ACC112 (cell line): ENCODE results near the gene MN1.

Source experiments
- H2AFZ ChIP-seq: fragments of 200-600 bp; sonication (generic); one replicate; pipeline ENCODE4 v1.6.0; 2017; ENCODE audit warnings: antibody characterized with exemption, low read length; ENCODE audit not compliant: unreplicated experiment
- H3K27ac ChIP-seq: fragments of 200-600 bp; sonication (generic); 2 replicates; pipeline ENCODE4 v1.5.1; 2014; ENCODE audit warnings: low read depth, mild to moderate bottlenecking, antibody characterized with exemption, low read length, moderate library complexity
- H3K27me3 ChIP-seq: fragments of 200-600 bp; sonication (generic); 2 replicates; pipeline ENCODE4 v1.6.1; 2014; ENCODE audit warnings: mild to moderate bottlenecking, antibody characterized with exemption, low read length, moderate library complexity, mixed read lengths; ENCODE audit not compliant: insufficient read depth
- H3K36me3 ChIP-seq: fragments of 200-600 bp; sonication (generic); 2 replicates; pipeline ENCODE4 v1.6.1; 2016; ENCODE audit warnings: mild to moderate bottlenecking, antibody characterized with exemption, low read length, moderate library complexity, mixed read lengths; ENCODE audit not compliant: insufficient read depth
- H3K4me1 ChIP-seq: fragments of 200-600 bp; sonication (generic); one replicate; pipeline ENCODE4 v1.6.1; 2016; ENCODE audit warnings: low read length, mixed read lengths; ENCODE audit not compliant: insufficient read depth, unreplicated experiment, control insufficient read depth
- H3K4me3 ChIP-seq: fragments of 200-600 bp; sonication (generic); 2 replicates; pipeline ENCODE4 v1.5.1; 2014; ENCODE audit warnings: mild to moderate bottlenecking, low read depth, low read length
- H3K79me2 ChIP-seq: fragments of 200-600 bp; sonication (generic); one replicate; pipeline ENCODE4 v1.6.0; 2016; ENCODE audit warnings: low read length; ENCODE audit not compliant: control insufficient read depth, unreplicated experiment, insufficient read depth

Gene MN1

DNA sequence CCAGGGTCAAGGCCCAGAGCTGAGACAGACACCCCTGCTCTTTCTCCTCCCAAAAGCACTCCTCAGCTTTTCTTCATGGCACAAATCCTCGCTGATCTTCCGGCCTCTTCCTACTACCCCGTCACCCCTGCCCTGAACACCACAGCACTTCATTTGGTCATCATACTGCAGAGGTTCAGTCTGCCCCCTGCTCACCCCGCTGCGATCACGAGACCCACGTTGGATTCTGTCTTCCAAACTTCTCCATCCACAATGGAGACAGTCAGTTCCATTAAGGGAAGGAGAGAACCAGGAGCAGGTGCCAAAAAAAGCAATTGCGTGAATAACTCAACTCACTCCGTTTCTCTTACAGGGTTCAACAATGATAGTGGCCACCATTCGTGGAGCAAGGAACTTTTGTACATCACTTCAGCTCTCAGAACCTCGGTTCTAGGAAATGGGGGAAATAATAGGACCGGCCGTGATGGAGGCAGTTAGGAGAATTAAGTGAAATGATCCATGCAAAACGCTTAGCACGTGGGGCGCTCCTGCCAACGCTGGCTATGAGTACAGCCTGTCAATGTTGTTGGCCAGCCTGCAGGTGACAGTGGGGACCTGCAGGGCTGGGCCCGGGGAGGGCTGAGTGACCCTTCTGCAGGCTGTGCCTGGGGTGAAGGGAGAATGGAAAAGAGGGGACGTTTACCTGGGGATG lies 45.9 kb downstream of the MN1 start:
- H3K4me1 ChIP-seq, result peaks cover 21% of the 10 kb centered on the region
- no peak overlapping the region for H3K27ac ChIP-seq
- H3K79me2 ChIP-seq, result no peaks in the 10 kb centered on the region
- no peak overlapping the region for H2AFZ ChIP-seq
- H3K36me3 ChIP-seq, result no peaks in the 10 kb centered on the region
- H3K27me3 ChIP-seq, result no peaks in the 10 kb centered on the region
- no peak overlapping the region for H3K4me3 ChIP-seq

GRCh38 chr22:27754888-27755480 lies 46.6 kb downstream of the MN1 start:
- Histone ChIP-seq H3K36me3 (no peaks in the 10 kb centered on the region), H3K4me3 (no peak overlapping the region), H3K27me3 (no peaks in the 10 kb centered on the region), H2AFZ (no peak overlapping the region), H3K4me1 (peaks cover 28% of the 10 kb centered on the region), H3K79me2 (no peaks in the 10 kb centered on the region), H3K27ac (no peak overlapping the region)

- Histone ChIP-seq H3K27ac (no peak overlapping the region), H3K4me3 (no peak overlapping the region), H3K4me1 (peaks cover 34% of the 10 kb centered on the region)
Observed at GRCh38 chr22:27754247-27754887, 47.2 kb downstream of the MN1 start.

GRCh38 chr22:27752771-27753170 lies 48.8 kb downstream of the MN1 start:
- H2AFZ ChIP-seq, result no peak overlapping the region
- peaks cover 44% of the 10 kb centered on the region for H3K4me1 ChIP-seq
- no peaks in the 10 kb centered on the region for H3K36me3 ChIP-seq
- no peak overlapping the region for H3K4me3 ChIP-seq
- no peaks in the 10 kb centered on the region for H3K27me3 ChIP-seq
- no peaks in the 10 kb centered on the region for H3K79me2 ChIP-seq
- peak overlapping the region; percentile 56; the same call in 1 of the 2 replicates for H3K27ac ChIP-seq

More at GRCh38 chr22:27754247-27754887, 47.2 kb downstream of the MN1 start:
- Histone ChIP-seq H3K79me2 (no peaks in the 10 kb centered on the region), H3K36me3 (no peaks in the 10 kb centered on the region), H3K27me3 (no peaks in the 10 kb centered on the region), H2AFZ (no peak overlapping the region)

DNA sequence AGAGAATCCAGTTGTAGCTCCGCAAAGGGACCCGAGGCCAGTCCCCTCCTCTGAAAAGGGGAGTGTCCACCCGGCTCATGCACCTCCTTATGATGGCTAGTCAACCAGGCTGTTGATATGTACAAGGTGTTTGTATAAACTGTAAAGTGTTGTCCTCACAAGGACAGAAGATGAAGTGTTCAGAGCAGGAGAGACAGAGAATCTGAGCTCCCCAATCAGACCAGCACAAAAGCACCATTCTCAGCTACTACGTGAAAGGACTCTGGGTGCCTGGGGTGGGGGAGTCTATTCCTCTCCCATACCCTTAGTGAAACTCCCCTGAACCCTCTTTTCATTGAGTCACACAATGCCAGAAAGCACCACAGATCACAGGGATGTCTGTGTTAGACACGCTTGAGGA lies 49.4 kb downstream of the MN1 start:
- Histone ChIP-seq H3K79me2 (no peaks in the 10 kb centered on the region), H3K27me3 (no peaks in the 10 kb centered on the region), H3K27ac (no peak overlapping the region; the same call in 1 of the 2 replicates), H3K36me3 (no peaks in the 10 kb centered on the region), H3K4me3 (no peak overlapping the region), H3K4me1 (peaks cover 49% of the 10 kb centered on the region), H2AFZ (no peak overlapping the region)

- Histone ChIP-seq H2AFZ (no peak overlapping the region), H3K27ac (no peak overlapping the region), H3K4me1 (peaks cover 49% of the 10 kb centered on the region), H3K79me2 (no peaks in the 10 kb centered on the region), H3K4me3 (no peak overlapping the region), H3K36me3 (no peaks in the 10 kb centered on the region), H3K27me3 (no peaks in the 10 kb centered on the region)
Observed at GRCh38 chr22:27751277-27752070, 50.1 kb downstream of the MN1 start.

DNA sequence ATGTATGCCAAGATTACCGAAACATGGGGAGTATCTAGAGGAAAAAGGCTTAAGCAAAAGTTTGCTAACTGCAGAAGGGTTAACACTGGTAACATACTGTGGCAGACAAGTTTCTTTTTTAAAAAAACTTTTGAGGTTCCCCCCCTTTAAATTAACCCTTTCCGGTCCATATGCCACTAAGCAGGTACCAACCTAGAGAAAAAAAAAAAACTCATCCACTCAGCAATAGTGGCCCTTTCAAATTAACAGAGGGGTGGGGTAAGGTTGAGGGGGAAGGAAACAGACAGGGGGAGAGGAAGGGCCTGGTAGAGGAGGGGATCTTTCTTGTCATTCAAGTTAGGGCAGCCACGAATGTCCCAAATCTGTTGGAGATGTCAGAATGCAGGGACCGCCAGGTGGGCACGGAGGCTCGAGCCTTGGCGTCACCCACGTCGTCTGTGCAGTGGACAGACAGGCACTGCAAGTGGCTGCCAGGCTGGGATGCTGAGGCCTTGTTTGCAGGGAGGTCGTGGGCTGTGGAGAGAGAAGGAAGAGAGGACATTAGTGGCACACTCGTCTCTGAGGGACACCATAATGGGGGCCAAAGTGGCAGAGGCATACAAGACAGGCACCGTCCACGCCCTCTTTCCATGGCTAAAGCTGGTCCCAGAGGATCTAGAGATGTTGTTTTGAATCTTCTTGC lies 50.8 kb downstream of the MN1 start:
- Histone ChIP-seq H3K79me2 (no peaks in the 10 kb centered on the region), H3K36me3 (no peaks in the 10 kb centered on the region), H3K4me1 (peaks cover 49% of the 10 kb centered on the region), H2AFZ (no peak overlapping the region), H3K27ac (peak overlapping the region; percentile 83; the same call in 1 of the 2 replicates), H3K4me3 (no peak overlapping the region), H3K27me3 (no peaks in the 10 kb centered on the region)

DNA sequence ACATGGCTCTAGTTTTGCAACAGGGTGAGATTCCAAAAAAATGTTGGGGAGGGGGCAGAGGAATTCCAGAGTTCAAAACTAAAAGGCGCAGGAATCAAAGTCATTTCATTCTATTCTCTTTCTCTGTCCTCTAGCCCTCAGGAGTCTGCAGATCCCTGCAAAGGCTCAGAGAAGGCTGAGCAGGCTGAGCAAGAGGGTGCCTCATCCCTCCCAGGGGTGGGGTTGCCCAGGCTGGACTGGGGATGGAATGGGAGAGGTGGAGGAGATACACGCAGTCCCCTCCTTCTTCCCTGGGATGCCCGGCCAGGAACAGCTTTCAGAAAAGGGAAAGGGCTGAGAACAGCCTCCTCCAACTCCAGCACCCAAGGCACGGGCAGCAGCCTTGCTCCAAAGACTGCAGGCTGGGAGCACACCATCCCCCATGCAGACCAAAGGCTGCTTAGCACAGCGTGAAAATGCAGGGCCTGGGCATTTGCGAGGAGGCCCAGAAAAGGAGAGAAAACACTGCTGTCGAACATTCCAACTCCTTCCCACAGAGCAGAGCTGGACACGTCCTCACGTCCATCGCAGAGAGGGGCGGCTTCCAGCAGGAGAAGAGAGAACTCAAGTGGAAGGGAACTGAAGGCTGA lies 51.8 kb downstream of the MN1 start:
- H3K79me2 ChIP-seq, result no peaks in the 10 kb centered on the region
- H2AFZ ChIP-seq, result peak overlapping the region; percentile 56
- H3K36me3 ChIP-seq, result no peaks in the 10 kb centered on the region
- peaks cover 49% of the 10 kb centered on the region for H3K4me1 ChIP-seq
- H3K27ac ChIP-seq, result peak overlapping the region; percentile 83; the same call in 1 of the 2 replicates
- H3K27me3 ChIP-seq, result no peaks in the 10 kb centered on the region
- 0 out of 2 replicates have a peak overlapping the region, but pooled peaks have one; percentile 64 for H3K4me3 ChIP-seq

GRCh38 chr22:27748751-27749191 lies 52.8 kb downstream of the MN1 start:
- Histone ChIP-seq H3K36me3 (no peaks in the 10 kb centered on the region), H3K4me1 (peaks cover 48% of the 10 kb centered on the region), H3K27me3 (no peaks in the 10 kb centered on the region), H2AFZ (peak overlapping the region; percentile 50), H3K4me3 (peak overlapping the region; percentile 64), H3K79me2 (no peaks in the 10 kb centered on the region), H3K27ac (peak overlapping the region; percentile 83)
